ENCODE measurements around the gene HMX3. TPM values are rescaled to one million over a fixed set of nuclear protein-coding genes. Genes with fewer than 3 reads are reported as not detected.

Gene HMX3
- total RNA-seq, 1 experiment from 2014 or later = 15.2 TPM

DNA sequence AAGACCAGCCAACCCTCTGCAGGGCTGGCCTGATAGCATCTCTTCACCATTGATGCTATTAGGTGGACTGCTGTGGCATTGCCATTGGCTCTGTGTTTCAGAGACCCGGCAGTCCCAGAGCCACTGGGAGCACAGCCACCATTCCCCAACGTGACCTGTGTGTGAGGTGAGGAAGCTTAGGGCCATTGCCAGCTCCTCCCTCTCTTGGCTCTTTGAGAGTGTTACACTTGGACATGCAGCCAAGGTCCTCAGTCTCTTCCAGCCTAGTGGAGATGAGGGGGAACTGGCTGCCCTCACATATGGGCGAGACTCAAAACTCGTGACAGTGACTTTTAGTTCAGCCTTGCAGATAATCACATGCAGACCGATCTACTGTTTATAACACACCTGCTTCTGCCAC, 39.3 kb upstream of the HMX3 start:
- TF ChIP-seq, protein P1, sequence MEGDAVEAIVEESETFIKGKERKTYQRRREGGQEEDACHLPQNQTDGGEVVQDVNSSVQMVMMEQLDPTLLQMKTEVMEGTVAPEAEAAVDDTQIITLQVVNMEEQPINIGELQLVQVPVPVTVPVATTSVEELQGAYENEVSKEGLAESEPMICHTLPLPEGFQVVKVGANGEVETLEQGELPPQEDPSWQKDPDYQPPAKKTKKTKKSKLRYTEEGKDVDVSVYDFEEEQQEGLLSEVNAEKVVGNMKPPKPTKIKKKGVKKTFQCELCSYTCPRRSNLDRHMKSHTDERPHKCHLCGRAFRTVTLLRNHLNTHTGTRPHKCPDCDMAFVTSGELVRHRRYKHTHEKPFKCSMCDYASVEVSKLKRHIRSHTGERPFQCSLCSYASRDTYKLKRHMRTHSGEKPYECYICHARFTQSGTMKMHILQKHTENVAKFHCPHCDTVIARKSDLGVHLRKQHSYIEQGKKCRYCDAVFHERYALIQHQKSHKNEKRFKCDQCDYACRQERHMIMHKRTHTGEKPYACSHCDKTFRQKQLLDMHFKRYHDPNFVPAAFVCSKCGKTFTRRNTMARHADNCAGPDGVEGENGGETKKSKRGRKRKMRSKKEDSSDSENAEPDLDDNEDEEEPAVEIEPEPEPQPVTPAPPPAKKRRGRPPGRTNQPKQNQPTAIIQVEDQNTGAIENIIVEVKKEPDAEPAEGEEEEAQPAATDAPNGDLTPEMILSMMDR (IDR thresholded peaks at IDR 0.05) = no peak
- TF ChIP-seq POLR2AphosphoS5 (IDR thresholded peaks at IDR 0.05; ENCODE audit: low read depth, low read length) (no peak), SIN3A (IDR thresholded peaks at IDR 0.05; ENCODE audit: borderline replicate concordance, insufficient read depth, low read depth, low read length) (no peak), TCF7L2 (IDR thresholded peaks at IDR 0.05; ENCODE audit: low read depth, low read length) (no peak)
- TF ChIP-seq, protein P2, sequence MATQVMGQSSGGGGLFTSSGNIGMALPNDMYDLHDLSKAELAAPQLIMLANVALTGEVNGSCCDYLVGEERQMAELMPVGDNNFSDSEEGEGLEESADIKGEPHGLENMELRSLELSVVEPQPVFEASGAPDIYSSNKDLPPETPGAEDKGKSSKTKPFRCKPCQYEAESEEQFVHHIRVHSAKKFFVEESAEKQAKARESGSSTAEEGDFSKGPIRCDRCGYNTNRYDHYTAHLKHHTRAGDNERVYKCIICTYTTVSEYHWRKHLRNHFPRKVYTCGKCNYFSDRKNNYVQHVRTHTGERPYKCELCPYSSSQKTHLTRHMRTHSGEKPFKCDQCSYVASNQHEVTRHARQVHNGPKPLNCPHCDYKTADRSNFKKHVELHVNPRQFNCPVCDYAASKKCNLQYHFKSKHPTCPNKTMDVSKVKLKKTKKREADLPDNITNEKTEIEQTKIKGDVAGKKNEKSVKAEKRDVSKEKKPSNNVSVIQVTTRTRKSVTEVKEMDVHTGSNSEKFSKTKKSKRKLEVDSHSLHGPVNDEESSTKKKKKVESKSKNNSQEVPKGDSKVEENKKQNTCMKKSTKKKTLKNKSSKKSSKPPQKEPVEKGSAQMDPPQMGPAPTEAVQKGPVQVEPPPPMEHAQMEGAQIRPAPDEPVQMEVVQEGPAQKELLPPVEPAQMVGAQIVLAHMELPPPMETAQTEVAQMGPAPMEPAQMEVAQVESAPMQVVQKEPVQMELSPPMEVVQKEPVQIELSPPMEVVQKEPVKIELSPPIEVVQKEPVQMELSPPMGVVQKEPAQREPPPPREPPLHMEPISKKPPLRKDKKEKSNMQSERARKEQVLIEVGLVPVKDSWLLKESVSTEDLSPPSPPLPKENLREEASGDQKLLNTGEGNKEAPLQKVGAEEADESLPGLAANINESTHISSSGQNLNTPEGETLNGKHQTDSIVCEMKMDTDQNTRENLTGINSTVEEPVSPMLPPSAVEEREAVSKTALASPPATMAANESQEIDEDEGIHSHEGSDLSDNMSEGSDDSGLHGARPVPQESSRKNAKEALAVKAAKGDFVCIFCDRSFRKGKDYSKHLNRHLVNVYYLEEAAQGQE (IDR thresholded peaks at IDR 0.05; ENCODE audit: insufficient read depth in 1 of 2, low read depth in 2 of 2, low read length in 1 of 2) = no peak
- Histone ChIP-seq H3K36me3 (ENCODE audit: control insufficient read depth, insufficient read depth, low read length) (no peaks in the 10 kb centered on the region), H3K27me3 (ENCODE audit: control insufficient read depth, insufficient read depth, low read length) (no peaks in the 10 kb centered on the region), H3K27ac (ENCODE audit: low read length) (no peak overlapping the region), H3K4me3 (ENCODE audit: low read depth in 2 of 2, low read length in 2 of 2) (no peak overlapping the region), H3K9me3 (ENCODE audit: control insufficient read depth, insufficient read depth, low read depth, low read length) (no peaks in the 10 kb centered on the region), H3K4me1 (ENCODE audit: control insufficient read depth, insufficient read depth, low read length) (no peaks in the 10 kb centered on the region; the same call in 1 of the 2 replicates)
- ATAC-seq (no peak), DNase-seq (ENCODE audit: low read depth, low spot score) (no peak)
- intact Hi-C loops (cut with micrococcal nuclease; ENCODE audit: unreplicated experiment) = no loop called here
- BruUV-seq (replicated peaks) = no TSS peak
- in situ Hi-C loops (cut with HindIII; ENCODE audit: low pct_unique_long_range_greater_than_20kb, low sequenced_read_pairs) = no loop called here
- POLR2A ChIA-PET = no interaction called here
- CTCF ChIA-PET = no interaction called here

DNA sequence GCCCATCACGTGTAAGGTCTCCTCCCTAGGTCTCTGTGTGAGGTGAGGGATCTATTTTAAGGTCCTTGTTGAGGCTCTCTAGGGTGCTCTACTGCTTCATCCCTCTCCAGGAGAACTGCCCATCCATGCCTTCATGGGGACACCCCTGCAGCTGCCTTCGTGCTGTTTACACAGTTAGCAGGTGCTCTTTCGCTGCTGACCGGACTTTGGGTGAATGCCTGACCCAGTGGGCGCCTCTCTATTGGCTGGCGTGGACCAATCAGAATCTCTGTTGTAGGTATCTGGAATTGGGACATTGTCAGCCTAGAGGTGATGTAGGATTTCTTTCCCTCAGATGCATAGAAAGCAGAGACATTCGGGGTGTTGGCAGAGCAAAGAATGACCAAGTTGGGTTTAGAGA, 38.7 kb upstream of the HMX3 start:
- ChIA-PET POLR2A (no interaction called here), CTCF (no interaction called here)
- no peak for TF ChIP-seq POLR2AphosphoS5 (IDR thresholded peaks at IDR 0.05; ENCODE audit: low read depth, low read length)
- TF ChIP-seq SIN3A (IDR thresholded peaks at IDR 0.05; ENCODE audit: borderline replicate concordance, insufficient read depth, low read depth, low read length) = no peak
- TF ChIP-seq, protein P2 (IDR thresholded peaks at IDR 0.05; ENCODE audit: insufficient read depth in 1 of 2, low read depth in 2 of 2, low read length in 1 of 2) = no peak
- no peak for TF ChIP-seq TCF7L2 (IDR thresholded peaks at IDR 0.05; ENCODE audit: low read depth, low read length)
- TF ChIP-seq, protein P1 (IDR thresholded peaks at IDR 0.05) = no peak
- no TSS peak for BruUV-seq (replicated peaks)
- ATAC-seq (no peak), DNase-seq (ENCODE audit: low read depth, low spot score) (no peak)
- H3K9me3 ChIP-seq (ENCODE audit: control insufficient read depth, insufficient read depth, low read depth, low read length) = no peaks in the 10 kb centered on the region
- no peaks in the 10 kb centered on the region for H3K36me3 ChIP-seq (ENCODE audit: control insufficient read depth, insufficient read depth, low read length)
- no peak overlapping the region for H3K4me3 ChIP-seq (ENCODE audit: low read depth in 2 of 2, low read length in 2 of 2)
- in situ Hi-C loops (cut with HindIII; ENCODE audit: low pct_unique_long_range_greater_than_20kb, low sequenced_read_pairs) (no loop called here), intact Hi-C loops (cut with micrococcal nuclease; ENCODE audit: unreplicated experiment) (no loop called here)
- no peaks in the 10 kb centered on the region for H3K27me3 ChIP-seq (ENCODE audit: control insufficient read depth, insufficient read depth, low read length)
- H3K27ac ChIP-seq (ENCODE audit: low read length) = no peak overlapping the region
- H3K4me1 ChIP-seq (ENCODE audit: control insufficient read depth, insufficient read depth, low read length) = no peaks in the 10 kb centered on the region; the same call in 1 of the 2 replicates

Measured in Panc1 (cell line).